HG03159 (cell line): ENCODE results near the gene ZNF831.

ENCODE experiments used
- ATAC-seq: cut with Tn5 transposase; IDR thresholded peaks from one replicate; pipeline ENCODE4 v1.9.1; 2021; ENCODE audit warnings: mild to moderate bottlenecking, moderate library complexity; ENCODE audit not compliant: unreplicated experiment

ZNF831 gene

GRCh38 chr20:59246691-59247400 is 83.2 kb downstream of the ZNF831 start:
- no peak for ATAC-seq

- no peak for ATAC-seq
Observed at GRCh38 chr20:59247731-59248684, 84.4 kb downstream of the ZNF831 start.

GRCh38 chr20:59250293-59250692 is 86.7 kb downstream of the ZNF831 start:
- ATAC-seq = no peak

GRCh38 chr20:59253325-59253724 is 89.7 kb downstream of the ZNF831 start:
- ATAC-seq = no peak

GRCh38 chr20:59253779-59254319 is 90.2 kb downstream of the ZNF831 start:
- ATAC-seq = no peak

GRCh38 chr20:59255256-59255655 is 91.6 kb downstream of the ZNF831 start:
- ATAC-seq = no peak

- ATAC-seq = no peak
Observed at GRCh38 chr20:59258221-59258621, 94.6 kb downstream of the ZNF831 start.

GRCh38 chr20:59259946-59260345 is 96.3 kb downstream of the ZNF831 start:
- ATAC-seq = no peak

- ATAC-seq = no peak
Observed at GRCh38 chr20:59265298-59265697, 101.7 kb downstream of the ZNF831 start.

GRCh38 chr20:59268870-59269269 is 105.2 kb downstream of the ZNF831 start:
- ATAC-seq = no peak

- ATAC-seq = no peak
Observed at GRCh38 chr20:59269411-59270025, 105.9 kb downstream of the ZNF831 start.

GRCh38 chr20:59270380-59270779 is 106.8 kb downstream of the ZNF831 start:
- no peak for ATAC-seq

- ATAC-seq = no peak
Observed at GRCh38 chr20:59273739-59274357, 110.2 kb downstream of the ZNF831 start.

GRCh38 chr20:59276938-59277337 is 113.3 kb downstream of the ZNF831 start:
- ATAC-seq = no peak

- no peak for ATAC-seq
Observed at GRCh38 chr20:59284470-59284869, 120.8 kb downstream of the ZNF831 start.

- ATAC-seq = no peak
Observed at GRCh38 chr20:59289994-59290393, 126.4 kb downstream of the ZNF831 start.

GRCh38 chr20:59291740-59292383 is 128.2 kb downstream of the ZNF831 start:
- no peak for ATAC-seq

GRCh38 chr20:59295531-59295930 is 131.9 kb downstream of the ZNF831 start:
- ATAC-seq = no peak

GRCh38 chr20:59297686-59298085 is 134.1 kb downstream of the ZNF831 start:
- no peak for ATAC-seq

GRCh38 chr20:59299945-59300332 is 136.3 kb downstream of the ZNF831 start:
- no peak for ATAC-seq
